GM21717 (cell line): ENCODE measurements around the gene VAPA.
"Not testable (repeated sequence)": the region's sequence is repeated elsewhere in the genome, so short reads cannot be mapped to it uniquely, and the experiment has no call there.

Source experiments
- ATAC-seq: cut with Tn5 transposase; IDR thresholded peaks from one replicate; pipeline ENCODE4 v1.9.1; 2021; ENCODE audit warnings: mild to moderate bottlenecking, moderate library complexity; ENCODE audit not compliant: unreplicated experiment

The VAPA gene

GRCh38 chr18:9885170-9886004, 28.4 kb upstream of the VAPA start, which contains the start of gene TXNDC2:
TXNDC2 (plus strand) TSS chr18:9885973; CDS start chr18:9886681, 708 bp downstream.
- no peak for ATAC-seq

GRCh38 chr18:9886005-9886348, 27.8 kb upstream of the VAPA start:
- no peak for ATAC-seq

GRCh38 chr18:9887992-9888391, 25.8 kb upstream of the VAPA start:
- ATAC-seq: no peak

- no peak for ATAC-seq
Observed at GRCh38 chr18:9890196-9890595, 23.6 kb upstream of the VAPA start.

- ATAC-seq: no peak
Observed at GRCh38 chr18:9890957-9891356, 22.9 kb upstream of the VAPA start.

- ATAC-seq: not testable (repeated sequence)
Observed at GRCh38 chr18:9891515-9891914, 22.3 kb upstream of the VAPA start.

- ATAC-seq: no peak
Observed at GRCh38 chr18:9894454-9895068, 19.3 kb upstream of the VAPA start.

- no peak for ATAC-seq
Observed at GRCh38 chr18:9897129-9897528, 16.7 kb upstream of the VAPA start.

GRCh38 chr18:9897787-9898291, 16.0 kb upstream of the VAPA start:
- not testable (repeated sequence) for ATAC-seq

- no peak for ATAC-seq
Observed at GRCh38 chr18:9898792-9899549, 14.8 kb upstream of the VAPA start.

- ATAC-seq: not testable (repeated sequence)
Observed at GRCh38 chr18:9899550-9899930, 14.3 kb upstream of the VAPA start.

GRCh38 chr18:9900699-9901098, 13.1 kb upstream of the VAPA start:
- ATAC-seq: no peak

- no peak for ATAC-seq
Observed at GRCh38 chr18:9901377-9901776, 12.4 kb upstream of the VAPA start.

- ATAC-seq: not testable (repeated sequence)
Observed at GRCh38 chr18:9902264-9902663, 11.6 kb upstream of the VAPA start.

GRCh38 chr18:9902832-9903231, 11.0 kb upstream of the VAPA start:
- no peak for ATAC-seq

- ATAC-seq: no peak
Observed at GRCh38 chr18:9905401-9905922, 8.4 kb upstream of the VAPA start.

- no peak for ATAC-seq
Observed at GRCh38 chr18:9906481-9906880, 7.3 kb upstream of the VAPA start.

GRCh38 chr18:9907867-9908266, 5.9 kb upstream of the VAPA start:
- no peak for ATAC-seq

GRCh38 chr18:9910071-9910470, 3.7 kb upstream of the VAPA start:
- ATAC-seq: no peak

GRCh38 chr18:9910661-9911060, 3.2 kb upstream of the VAPA start:
- no peak for ATAC-seq

- ATAC-seq: no peak
Observed at GRCh38 chr18:9911226-9911625, 2.6 kb upstream of the VAPA start.
